Fibroblast of pulmonary artery (primary cell): ENCODE measurements around the gene FHDC1.

Experiments used
- DNase-seq: peaks from one replicate; pipeline ENCODE4 v3.0.0-alpha.2; 2010; ENCODE audit warnings: low read depth
- H3K4me3 ChIP-seq: replicated peaks from 2 replicates; pipeline ENCODE4 v1.5.1; 2011; ENCODE audit warnings: low read depth, mild to moderate bottlenecking, control low read depth, low read length, moderate library complexity
- TF ChIP-seq, protein P1 (sequence below): IDR thresholded peaks from 2 replicates; pipeline ENCODE4 v1.5.1; 2011; ENCODE audit warnings: mild to moderate bottlenecking, control low read depth, low read length, inconsistent platforms; ENCODE audit errors: missing control alignments

FHDC1 gene

GRCh38 chr4:153027866-153028265, 91.7 kb downstream of the FHDC1 start:
- no peak for DNase-seq
- TF ChIP-seq, protein P1, sequence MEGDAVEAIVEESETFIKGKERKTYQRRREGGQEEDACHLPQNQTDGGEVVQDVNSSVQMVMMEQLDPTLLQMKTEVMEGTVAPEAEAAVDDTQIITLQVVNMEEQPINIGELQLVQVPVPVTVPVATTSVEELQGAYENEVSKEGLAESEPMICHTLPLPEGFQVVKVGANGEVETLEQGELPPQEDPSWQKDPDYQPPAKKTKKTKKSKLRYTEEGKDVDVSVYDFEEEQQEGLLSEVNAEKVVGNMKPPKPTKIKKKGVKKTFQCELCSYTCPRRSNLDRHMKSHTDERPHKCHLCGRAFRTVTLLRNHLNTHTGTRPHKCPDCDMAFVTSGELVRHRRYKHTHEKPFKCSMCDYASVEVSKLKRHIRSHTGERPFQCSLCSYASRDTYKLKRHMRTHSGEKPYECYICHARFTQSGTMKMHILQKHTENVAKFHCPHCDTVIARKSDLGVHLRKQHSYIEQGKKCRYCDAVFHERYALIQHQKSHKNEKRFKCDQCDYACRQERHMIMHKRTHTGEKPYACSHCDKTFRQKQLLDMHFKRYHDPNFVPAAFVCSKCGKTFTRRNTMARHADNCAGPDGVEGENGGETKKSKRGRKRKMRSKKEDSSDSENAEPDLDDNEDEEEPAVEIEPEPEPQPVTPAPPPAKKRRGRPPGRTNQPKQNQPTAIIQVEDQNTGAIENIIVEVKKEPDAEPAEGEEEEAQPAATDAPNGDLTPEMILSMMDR: no peak
- no peak overlapping the region for H3K4me3 ChIP-seq

GRCh38 chr4:153028535-153028934, 92.4 kb downstream of the FHDC1 start:
- no peak for DNase-seq
- TF ChIP-seq, protein P1: no peak

More at GRCh38 chr4:153028535-153028934, 92.4 kb downstream of the FHDC1 start:
- no peak overlapping the region for H3K4me3 ChIP-seq
